Mononuclear cell (primary cell): ENCODE data around the gene GTPBP3. TPM values are rescaled to one million over a fixed set of nuclear protein-coding genes. Genes with fewer than 3 reads are reported as not detected.

Experiments used
- H3K27me3 ChIP-seq: 2 replicates; pipeline ENCODE4 v1.6.0; 2011; ENCODE audit warnings: low read length, control low read depth; ENCODE audit not compliant: insufficient read depth
- H3K4me1 ChIP-seq: 2 replicates; pipeline ENCODE4 v1.5.1; 2011; ENCODE audit warnings: mild to moderate bottlenecking, low read length, control low read depth; ENCODE audit not compliant: insufficient read depth
- H3K4me3 ChIP-seq: 2 replicates; pipeline ENCODE4 v1.5.1; 2011; ENCODE audit warnings: mild to moderate bottlenecking, low read length, moderate library complexity
- H3K9me3 ChIP-seq: 2 replicates; pipeline ENCODE4 v1.5.1; 2011; ENCODE audit warnings: low read depth, mild to moderate bottlenecking, control low read depth, low read length
- total RNA-seq: library from RNA; depleted of rRNA; stranded (reverse); fragments of >200 nt; gene quantifications from one replicate; pipeline ENCODE4 v1.2.3, GENCODE V29; 2012

The GTPBP3 gene
- total RNA-seq, 1 donor: 11.3 TPM

DNA sequence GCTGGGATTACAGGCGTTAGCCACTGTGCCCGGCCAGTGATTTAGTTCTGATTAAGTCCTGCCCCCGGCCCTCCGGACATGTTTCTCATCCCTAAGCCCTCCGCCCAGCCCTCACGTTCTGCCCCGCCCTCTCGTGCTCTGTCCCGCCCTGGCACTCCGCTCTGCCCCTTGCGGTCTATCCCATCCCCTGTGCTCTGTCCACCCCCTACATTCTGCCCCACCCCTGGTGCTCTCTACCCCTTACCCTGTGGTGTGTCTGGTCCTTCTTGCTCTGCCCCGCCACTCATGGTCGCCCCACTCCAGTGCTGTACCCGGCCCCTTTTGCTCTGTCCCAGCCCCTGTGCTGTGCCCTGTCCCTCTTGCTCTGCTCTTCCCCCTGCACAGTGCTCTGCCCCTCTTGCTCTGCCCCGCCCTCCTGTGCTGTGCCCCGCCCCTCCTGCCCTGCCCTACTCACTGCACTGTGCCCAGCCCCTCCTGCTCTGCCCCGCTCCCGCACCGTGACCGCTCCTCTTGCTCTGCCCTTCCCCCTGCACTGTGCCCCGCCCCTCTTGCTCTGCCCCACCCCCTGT is 3.0 kb downstream of the GTPBP3 start:
- no peaks in the 10 kb centered on the region for H3K27me3 ChIP-seq
- H3K4me3 ChIP-seq: no peak overlapping the region
- H3K9me3 ChIP-seq: no peaks in the 10 kb centered on the region
- H3K4me1 ChIP-seq: peaks cover 29% of the 10 kb centered on the region

GRCh38 chr19:17340871-17341357 is 3.6 kb downstream of the GTPBP3 start:
- Histone ChIP-seq H3K9me3 (no peaks in the 10 kb centered on the region), H3K4me1 (peaks cover 24% of the 10 kb centered on the region), H3K4me3 (no peak overlapping the region), H3K27me3 (no peaks in the 10 kb centered on the region)

DNA sequence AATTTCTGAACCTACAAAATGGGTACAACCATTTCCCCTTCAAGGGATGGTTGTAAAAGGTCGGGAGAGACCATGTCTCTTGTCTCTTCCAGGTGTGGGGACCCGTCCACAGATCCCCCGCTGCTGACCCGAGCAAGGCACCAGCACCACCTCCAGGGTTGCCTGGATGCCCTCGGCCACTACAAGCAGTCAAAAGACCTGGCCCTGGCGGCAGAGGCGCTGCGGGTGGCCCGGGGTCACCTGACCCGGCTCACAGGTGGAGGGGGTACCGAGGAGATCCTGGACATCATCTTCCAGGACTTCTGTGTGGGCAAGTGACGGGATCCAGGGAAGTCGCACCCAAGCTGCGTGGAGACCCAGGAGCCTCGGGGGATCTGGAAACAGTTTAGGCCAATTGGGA is 4.0 kb downstream of the GTPBP3 start:
- H3K27me3 ChIP-seq: no peaks in the 10 kb centered on the region
- no peak overlapping the region for H3K4me3 ChIP-seq
- peaks cover 19% of the 10 kb centered on the region for H3K4me1 ChIP-seq
- H3K9me3 ChIP-seq: no peaks in the 10 kb centered on the region

DNA sequence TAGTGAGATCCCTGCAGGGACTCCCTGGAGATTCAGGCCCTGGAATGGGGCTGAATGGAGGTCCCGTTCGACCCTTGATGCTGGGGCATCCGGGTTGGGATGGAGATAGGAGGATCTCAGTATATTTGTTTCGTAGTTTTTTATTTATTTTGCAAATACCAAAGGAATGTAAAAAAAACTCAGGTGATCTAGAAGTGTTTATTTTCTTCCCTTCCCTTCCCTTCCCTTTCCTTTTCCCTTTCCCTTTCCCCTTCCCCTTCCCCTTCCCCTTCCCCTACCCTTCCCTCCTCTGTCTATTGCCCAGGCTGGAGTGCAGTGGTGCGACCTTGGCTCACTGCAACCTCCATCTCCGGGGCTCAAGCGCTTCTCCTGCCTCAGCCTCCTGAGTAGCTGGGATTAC is 4.5 kb downstream of the GTPBP3 start:
- Histone ChIP-seq H3K27me3 (peaks cover under 1% of the 10 kb centered on the region), H3K4me3 (no peak overlapping the region), H3K9me3 (no peaks in the 10 kb centered on the region), H3K4me1 (peaks cover 15% of the 10 kb centered on the region)

DNA sequence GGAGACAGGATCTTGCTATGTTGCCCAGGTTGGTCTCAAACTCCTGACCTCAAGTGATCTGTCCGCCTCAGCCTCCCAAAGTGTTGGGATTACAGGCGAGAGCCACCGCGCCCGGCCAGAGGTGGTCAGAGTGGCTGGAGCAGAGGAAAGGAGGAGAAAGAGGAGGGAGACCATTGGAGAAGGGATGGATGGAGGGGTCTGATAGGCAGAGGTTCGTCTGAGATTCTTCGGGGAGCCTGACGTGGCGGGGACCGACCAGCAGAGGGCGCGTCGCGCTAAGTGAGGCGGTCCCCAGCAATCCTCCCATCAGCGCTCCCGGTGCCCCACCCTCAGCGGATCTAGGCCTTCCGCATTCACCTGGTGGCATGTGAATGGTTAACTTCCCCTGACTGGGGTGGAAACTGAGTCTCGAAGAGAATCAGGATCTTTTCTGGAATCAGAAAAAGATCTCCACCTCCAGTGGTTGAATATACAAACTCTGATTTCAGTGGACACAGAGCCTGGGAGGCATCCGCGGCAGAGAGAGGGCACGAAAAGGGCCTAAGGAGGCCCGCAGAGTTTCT is 8.8 kb downstream of the GTPBP3 start:
- Histone ChIP-seq H3K27me3 (peaks cover 11% of the 10 kb centered on the region), H3K4me1 (no peaks in the 10 kb centered on the region), H3K9me3 (no peaks in the 10 kb centered on the region), H3K4me3 (no peak overlapping the region)

DNA sequence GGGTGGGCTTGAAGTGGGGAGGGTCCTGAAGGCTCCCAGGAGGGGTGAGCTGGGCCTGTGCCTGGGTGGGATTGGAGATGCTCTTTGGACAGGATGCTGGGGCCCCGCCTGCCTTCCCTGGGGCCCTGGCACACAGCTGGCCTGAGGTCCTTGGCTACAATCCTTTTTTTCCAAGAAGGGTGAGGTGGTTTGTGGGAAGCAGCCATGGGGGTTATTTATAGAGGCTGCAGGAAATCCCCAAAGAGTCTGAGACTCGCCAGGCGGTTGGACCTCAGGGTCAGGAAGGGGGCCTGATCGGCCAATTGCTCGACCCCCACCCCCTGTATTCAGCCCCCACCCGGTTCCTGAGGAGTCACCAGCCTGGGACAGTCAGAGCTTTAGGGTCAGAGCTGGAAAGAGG is 10.0 kb downstream of the GTPBP3 start:
- Histone ChIP-seq H3K27me3 (peaks cover 11% of the 10 kb centered on the region), H3K9me3 (no peaks in the 10 kb centered on the region), H3K4me3 (no peak overlapping the region), H3K4me1 (no peaks in the 10 kb centered on the region)

GRCh38 chr19:17347877-17348276 is 10.5 kb downstream of the GTPBP3 start:
- Histone ChIP-seq H3K9me3 (no peaks in the 10 kb centered on the region), H3K27me3 (peaks cover 11% of the 10 kb centered on the region), H3K4me1 (no peaks in the 10 kb centered on the region), H3K4me3 (no peak overlapping the region)

- Histone ChIP-seq H3K27me3 (peaks cover 11% of the 10 kb centered on the region), H3K4me1 (no peaks in the 10 kb centered on the region), H3K9me3 (no peaks in the 10 kb centered on the region), H3K4me3 (no peak overlapping the region)
These were observed 11.3 kb downstream of the GTPBP3 start for GRCh38 chr19:17348700-17349099.

DNA sequence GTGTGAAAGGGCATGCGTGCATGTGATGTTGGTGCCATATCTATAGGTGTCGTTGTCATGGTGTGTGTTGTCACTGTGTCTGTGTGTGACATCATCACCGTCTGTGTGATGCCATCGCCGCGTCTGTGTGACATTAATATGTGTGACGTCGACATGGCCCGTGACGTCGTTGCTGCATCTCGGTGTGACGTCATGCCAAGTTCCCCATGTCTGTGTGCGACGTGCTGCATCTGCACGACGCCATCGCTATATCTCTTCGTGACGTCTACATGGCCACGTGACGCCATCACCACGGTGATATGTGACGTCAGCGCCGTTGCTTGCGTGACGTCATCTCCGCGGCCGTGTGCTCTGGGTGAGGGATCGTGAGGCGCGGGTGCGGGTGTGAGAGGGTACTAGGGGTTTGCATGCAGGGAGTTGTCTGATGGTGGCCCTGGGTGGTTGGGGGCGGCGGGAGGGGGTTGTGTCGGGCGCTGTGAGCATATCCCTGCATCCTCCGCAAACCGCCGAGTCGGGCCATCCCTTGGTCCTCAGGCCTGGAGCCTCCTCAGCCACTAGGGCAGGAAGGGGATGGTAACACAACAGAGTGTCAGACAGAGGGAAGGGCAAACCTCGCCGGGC is 14.6 kb downstream of the GTPBP3 start:
- no peak overlapping the region for H3K4me3 ChIP-seq
- H3K27me3 ChIP-seq: peaks cover 10% of the 10 kb centered on the region
- no peaks in the 10 kb centered on the region for H3K4me1 ChIP-seq
- H3K9me3 ChIP-seq: no peaks in the 10 kb centered on the region

- Histone ChIP-seq H3K4me1 (no peaks in the 10 kb centered on the region), H3K27me3 (peaks cover 9% of the 10 kb centered on the region), H3K9me3 (no peaks in the 10 kb centered on the region), H3K4me3 (no peak overlapping the region)
These were observed 15.4 kb downstream of the GTPBP3 start for GRCh38 chr19:17352608-17353280.

DNA sequence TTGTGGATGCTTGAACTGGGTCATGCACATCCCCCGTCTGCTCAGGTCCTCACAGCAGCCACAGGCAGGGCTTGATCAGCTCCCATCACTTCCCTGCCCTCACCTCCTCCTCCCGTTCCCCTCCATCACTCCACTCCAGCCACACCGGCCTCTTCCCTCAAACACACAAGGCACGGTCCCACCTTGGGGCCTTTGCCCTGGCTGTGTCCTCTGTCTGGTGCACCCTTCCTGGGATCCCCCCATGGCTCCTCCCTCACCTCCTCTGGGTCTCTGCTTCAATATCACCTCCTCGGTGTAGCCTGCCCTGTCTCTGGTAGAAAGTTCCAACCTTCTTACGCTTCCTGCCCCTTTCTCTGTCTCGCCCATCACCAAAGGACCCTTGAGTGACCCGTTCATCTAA is 16.0 kb downstream of the GTPBP3 start:
- H3K27me3 ChIP-seq: peaks cover 9% of the 10 kb centered on the region
- no peaks in the 10 kb centered on the region for H3K4me1 ChIP-seq
- H3K9me3 ChIP-seq: no peaks in the 10 kb centered on the region
- H3K4me3 ChIP-seq: no peak overlapping the region

- Histone ChIP-seq H3K9me3 (no peaks in the 10 kb centered on the region), H3K4me1 (no peaks in the 10 kb centered on the region), H3K4me3 (no peak overlapping the region), H3K27me3 (no peaks in the 10 kb centered on the region)
These were observed 19.8 kb downstream of the GTPBP3 start for GRCh38 chr19:17357078-17357666.

- Histone ChIP-seq H3K9me3 (no peaks in the 10 kb centered on the region), H3K4me3 (no peak overlapping the region), H3K4me1 (no peaks in the 10 kb centered on the region), H3K27me3 (no peaks in the 10 kb centered on the region)
These were observed 20.4 kb downstream of the GTPBP3 start for GRCh38 chr19:17357724-17358123.

DNA sequence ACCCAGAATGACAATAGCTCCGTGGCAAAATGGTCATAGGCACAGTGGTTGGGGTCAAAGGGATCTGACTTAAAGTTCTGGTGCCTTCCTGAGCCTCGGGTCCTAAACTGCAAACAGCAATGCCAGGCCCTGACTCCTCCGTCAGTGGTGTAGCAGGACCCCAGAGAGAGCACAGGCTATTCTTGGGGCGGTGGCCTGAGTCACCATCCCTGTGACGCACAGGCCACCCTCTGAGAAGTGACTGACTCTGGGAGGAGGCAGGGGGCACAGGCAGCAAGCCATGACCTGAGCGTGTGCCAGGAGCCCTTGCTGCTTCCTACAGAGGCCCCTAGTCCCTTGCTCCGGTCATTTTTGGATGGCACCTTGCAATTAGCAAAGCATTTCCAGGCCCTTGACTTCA is 21.0 kb downstream of the GTPBP3 start:
- Histone ChIP-seq H3K27me3 (no peaks in the 10 kb centered on the region), H3K4me3 (no peak overlapping the region), H3K9me3 (no peaks in the 10 kb centered on the region), H3K4me1 (no peaks in the 10 kb centered on the region)
